A673 (cell line): Measurements from ENCODE around the gene RBP3.

Experiments
- CTCF ChIP-seq: fragments of 300-800, 200-600 bp; sonication (generic); conservative IDR thresholded peaks from 2 replicates; pipeline ENCODE4 v1.5.1; 2017; ENCODE audit warnings: low read depth, mild to moderate bottlenecking, antibody characterized with exemption, low read length, moderate library complexity, mixed read lengths
- EZH2 ChIP-seq: fragments of 200-600 bp; sonication (generic); IDR thresholded peaks from 2 replicates; pipeline ENCODE4 v1.6.1; 2017; ENCODE audit warnings: borderline replicate concordance, low read depth, mild to moderate bottlenecking, mixed read lengths, antibody characterized with exemption, low read length; ENCODE audit not compliant: poor library complexity, severe bottlenecking

DNA sequence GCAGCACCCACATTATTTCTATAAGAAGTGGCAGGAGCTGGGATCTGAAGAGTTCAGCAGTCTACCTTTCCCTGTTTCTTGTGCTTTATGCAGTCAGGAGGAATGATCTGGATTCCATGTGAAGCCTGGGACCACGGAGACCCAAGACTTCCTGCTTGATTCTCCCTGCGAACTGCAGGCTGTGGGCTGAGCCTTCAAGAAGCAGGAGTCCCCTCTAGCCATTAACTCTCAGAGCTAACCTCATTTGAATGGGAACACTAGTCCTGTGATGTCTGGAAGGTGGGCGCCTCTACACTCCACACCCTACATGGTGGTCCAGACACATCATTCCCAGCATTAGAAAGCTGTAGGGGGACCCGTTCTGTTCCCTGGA is 874 bp upstream of the RBP3 start:
- TF ChIP-seq CTCF (no peak), EZH2 (no peak)
